ENCODE results near the gene GCC1. TPM values are rescaled to one million over a fixed set of nuclear protein-coding genes. Genes with fewer than 3 reads are reported as not detected.

Gene GCC1
- total RNA-seq, 2 donors from 2014 or later, result 14.8 to 15.3 TPM

- H3K4me3 ChIP-seq (ENCODE audit: low read length), result no peak overlapping the region
- H3K9me3 Mint-ChIP-seq, result peaks cover 7% of the 10 kb centered on the region
- 86 to 100% methylated on average over 2 to 6 of the region's 6 CpGs for WGBS, 2 experiments (ENCODE audit: insufficient coverage in 1 of 2, insufficient read length in 1 of 2)
Measured at GRCh38 chr7:127608446-127608845, 23.1 kb upstream of the GCC1 start.

GRCh38 chr7:127600885-127601284 is 15.5 kb upstream of the GCC1 start:
- WGBS, 2 experiments (ENCODE audit: insufficient coverage in 1 of 2, insufficient read length in 1 of 2), result 85 to 96% methylated on average over 2 to 3 of the region's 3 CpGs

More at GRCh38 chr7:127608446-127608845, 23.1 kb upstream of the GCC1 start:
- peaks cover 17% of the 10 kb centered on the region for H3K27me3 Mint-ChIP-seq (ENCODE audit: insufficient read depth)
- H3K27ac Mint-ChIP-seq, result no peak overlapping the region
- Histone ChIP-seq H3K27me3 (ENCODE audit: control insufficient read depth, insufficient read depth, low read length, poor library complexity, severe bottlenecking) (no peaks in the 10 kb centered on the region), H3K36me3 (ENCODE audit: control insufficient read depth, insufficient read depth, low read length) (no peaks in the 10 kb centered on the region), H3K9ac (ENCODE audit: extremely low read depth, low read length, poor library complexity, severe bottlenecking) (no peak overlapping the region), H3K4me1 (ENCODE audit: control insufficient read depth, insufficient read depth, low read length) (no peaks in the 10 kb centered on the region), H3K27ac (ENCODE audit: low read depth, low read length) (no peak overlapping the region), H3K9me3 (ENCODE audit: control insufficient read depth, low read length) (peaks cover 4% of the 10 kb centered on the region)
- no peak for TF ChIP-seq CTCF (conservative IDR thresholded peaks at IDR 0.05)
- no peak for DNase-seq
- no peaks in the 10 kb centered on the region for H3K36me3 Mint-ChIP-seq (ENCODE audit: low read depth)
- no peaks in the 10 kb centered on the region for H3K4me1 Mint-ChIP-seq
- no peak overlapping the region for H3K4me3 Mint-ChIP-seq

GRCh38 chr7:127598318-127598717 is 12.9 kb upstream of the GCC1 start:
- Mint-ChIP-seq H3K4me1 (peaks cover 3% of the 10 kb centered on the region), H3K9me3 (no peaks in the 10 kb centered on the region), H3K27me3 (ENCODE audit: insufficient read depth) (peaks cover 5% of the 10 kb centered on the region), H3K36me3 (ENCODE audit: low read depth) (no peaks in the 10 kb centered on the region), H3K27ac (no peak overlapping the region), H3K4me3 (no peak overlapping the region)
- H3K4me3 ChIP-seq (ENCODE audit: low read length), result no peak overlapping the region
- H3K4me1 ChIP-seq (ENCODE audit: control insufficient read depth, insufficient read depth, low read length), result no peaks in the 10 kb centered on the region
- H3K9me3 ChIP-seq (ENCODE audit: control insufficient read depth, low read length), result no peaks in the 10 kb centered on the region
- peak; percentile 93 for DNase-seq
- no peaks in the 10 kb centered on the region for H3K27me3 ChIP-seq (ENCODE audit: control insufficient read depth, insufficient read depth, low read length, poor library complexity, severe bottlenecking)
- WGBS, 2 experiments (ENCODE audit: insufficient coverage in 1 of 2, insufficient read length in 1 of 2), result 55 to 62% methylated on average over 5 to 6 of the region's 6 CpGs
- TF ChIP-seq CTCF (conservative IDR thresholded peaks at IDR 0.05), result peak; percentile 95
- no peaks in the 10 kb centered on the region for H3K36me3 ChIP-seq (ENCODE audit: control insufficient read depth, insufficient read depth, low read length)
- H3K9ac ChIP-seq (ENCODE audit: extremely low read depth, low read length, poor library complexity, severe bottlenecking), result no peak overlapping the region
- no peak overlapping the region for H3K27ac ChIP-seq (ENCODE audit: low read depth, low read length)

More at GRCh38 chr7:127600885-127601284, 15.5 kb upstream of the GCC1 start:
- no peak overlapping the region for H3K4me3 Mint-ChIP-seq
- no peak for DNase-seq
- Histone ChIP-seq H3K9ac (ENCODE audit: extremely low read depth, low read length, poor library complexity, severe bottlenecking) (no peak overlapping the region), H3K27ac (ENCODE audit: low read depth, low read length) (no peak overlapping the region), H3K9me3 (ENCODE audit: control insufficient read depth, low read length) (no peaks in the 10 kb centered on the region), H3K4me1 (ENCODE audit: control insufficient read depth, insufficient read depth, low read length) (no peaks in the 10 kb centered on the region), H3K36me3 (ENCODE audit: control insufficient read depth, insufficient read depth, low read length) (no peaks in the 10 kb centered on the region), H3K27me3 (ENCODE audit: control insufficient read depth, insufficient read depth, low read length, poor library complexity, severe bottlenecking) (no peaks in the 10 kb centered on the region), H3K4me3 (ENCODE audit: low read length) (no peak overlapping the region)
- H3K27ac Mint-ChIP-seq, result no peak overlapping the region
- no peak for TF ChIP-seq CTCF (conservative IDR thresholded peaks at IDR 0.05)
- H3K27me3 Mint-ChIP-seq (ENCODE audit: insufficient read depth), result peaks cover 3% of the 10 kb centered on the region
- H3K9me3 Mint-ChIP-seq, result no peaks in the 10 kb centered on the region
- H3K4me1 Mint-ChIP-seq, result peaks cover 3% of the 10 kb centered on the region
- no peaks in the 10 kb centered on the region for H3K36me3 Mint-ChIP-seq (ENCODE audit: low read depth)

Measured in endodermal cell (in vitro differentiated cells).